Superior temporal gyrus (tissue), 1 donor: ENCODE results near the gene RAD1.
"Not testable (repeated sequence)": the region's sequence is repeated elsewhere in the genome, so short reads cannot be mapped to it uniquely, and the experiment has no call there.

Experiments used
- DNase-seq: peaks from one replicate; pipeline ENCODE4 v3.0.0-alpha.2; 2016; ENCODE audit errors: extremely low spot score

RAD1 gene, protein sequence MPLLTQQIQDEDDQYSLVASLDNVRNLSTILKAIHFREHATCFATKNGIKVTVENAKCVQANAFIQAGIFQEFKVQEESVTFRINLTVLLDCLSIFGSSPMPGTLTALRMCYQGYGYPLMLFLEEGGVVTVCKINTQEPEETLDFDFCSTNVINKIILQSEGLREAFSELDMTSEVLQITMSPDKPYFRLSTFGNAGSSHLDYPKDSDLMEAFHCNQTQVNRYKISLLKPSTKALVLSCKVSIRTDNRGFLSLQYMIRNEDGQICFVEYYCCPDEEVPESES

DNA sequence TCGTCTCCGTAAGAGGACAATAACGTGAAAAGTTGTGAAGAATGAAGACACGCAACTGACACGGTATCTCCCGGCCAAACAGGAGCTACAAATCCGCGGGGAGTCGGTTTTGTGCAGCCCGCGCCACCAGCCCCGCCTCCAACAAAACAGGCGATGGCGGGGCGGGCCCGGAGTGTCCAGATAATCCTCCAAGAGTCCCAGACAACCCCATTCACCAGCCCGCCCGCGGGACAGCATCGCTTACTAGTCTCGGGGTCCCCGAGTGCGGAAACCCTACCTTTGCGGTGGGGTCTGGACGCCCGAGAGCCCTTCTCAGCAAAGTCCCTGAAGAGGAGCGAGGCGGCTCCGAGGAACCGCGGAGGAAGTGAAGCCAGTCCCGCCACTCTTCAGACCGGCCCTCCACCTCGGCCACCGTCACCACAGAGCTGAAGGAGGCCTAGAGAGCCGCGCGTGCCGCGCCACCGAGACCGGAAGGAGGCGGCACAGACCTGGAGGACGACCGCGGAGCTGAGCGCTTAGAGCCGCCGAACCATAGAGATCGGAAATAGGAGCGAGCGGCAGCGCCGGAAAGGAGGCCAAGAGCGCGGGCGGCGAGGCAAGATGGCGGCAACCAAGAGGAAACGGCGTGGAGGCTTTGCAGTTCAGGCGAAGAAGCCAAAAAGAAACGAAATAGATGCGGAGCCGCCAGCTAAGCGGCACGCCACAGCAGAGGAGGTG lies at the start of gene RAD1, which contains the start of gene BRIX1:
RAD1 (minus strand) TSS at position 366 of the 717 bp plus-strand sequence. CDS start 612 bp downstream, outside the sequence.
BRIX1 (plus strand) TSS at position 573 of the 717 bp plus-strand sequence; CDS start at position 601, 28 bp downstream.
- peak; percentile 97 for DNase-seq

DNA sequence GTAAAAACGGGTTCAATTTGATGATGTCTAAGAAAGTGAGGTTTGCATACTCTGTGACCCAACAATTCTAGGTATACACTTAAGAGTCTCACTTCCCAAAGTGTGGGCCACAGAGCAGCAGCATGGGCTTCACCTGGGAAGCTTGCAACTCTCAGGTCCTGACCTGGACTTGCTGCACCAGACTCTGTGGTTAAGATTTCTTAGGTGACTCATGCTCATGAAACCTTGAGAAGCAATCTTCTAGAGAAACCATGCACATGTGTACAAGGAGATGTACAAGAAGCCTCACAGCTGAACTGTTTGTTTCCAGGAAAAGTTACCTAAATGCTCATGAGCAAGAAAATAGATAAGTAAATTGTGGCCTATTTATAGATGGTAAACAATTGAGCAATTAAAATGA lies 44.0 kb upstream of the RAD1 start:
- no peak for DNase-seq

DNA sequence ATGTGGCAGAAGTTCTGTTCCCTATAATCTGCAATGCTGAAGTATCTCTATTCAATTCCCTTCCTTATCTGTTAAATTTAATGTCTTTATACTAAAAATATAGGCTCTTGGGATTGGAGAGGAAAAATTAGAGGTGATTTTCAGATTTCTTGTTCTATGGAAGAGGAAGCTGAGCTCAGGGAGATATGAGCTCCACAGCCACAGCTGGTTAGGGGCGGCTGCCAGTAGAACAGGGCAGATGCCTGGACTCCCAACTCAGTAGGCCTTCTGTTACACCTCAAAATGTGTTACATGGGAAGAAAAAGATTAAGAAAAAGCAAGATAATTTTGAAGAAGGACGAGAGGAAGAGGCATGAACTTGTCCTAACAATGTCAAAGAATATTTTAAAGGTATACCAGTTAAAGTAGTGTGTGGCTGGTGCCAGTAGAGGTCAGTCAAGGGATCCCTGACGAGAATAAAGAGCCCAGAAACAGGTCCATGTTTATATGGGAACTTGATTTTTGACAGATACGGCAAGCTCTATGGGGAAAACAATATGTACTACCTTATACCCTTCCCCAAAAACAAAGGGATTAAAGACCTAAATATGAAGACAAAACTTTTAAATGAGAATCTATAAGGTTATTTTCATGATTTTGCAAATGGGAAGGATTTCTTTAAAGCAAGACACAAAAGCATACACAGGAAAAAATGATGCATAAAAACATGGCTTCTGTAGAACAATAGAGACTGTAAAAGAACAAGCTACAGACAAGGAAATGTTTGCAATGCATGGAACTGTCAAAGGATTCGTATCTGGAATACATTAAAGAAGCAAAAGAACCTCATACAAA lies 42.8 kb upstream of the RAD1 start:
- DNase-seq = no peak

DNA sequence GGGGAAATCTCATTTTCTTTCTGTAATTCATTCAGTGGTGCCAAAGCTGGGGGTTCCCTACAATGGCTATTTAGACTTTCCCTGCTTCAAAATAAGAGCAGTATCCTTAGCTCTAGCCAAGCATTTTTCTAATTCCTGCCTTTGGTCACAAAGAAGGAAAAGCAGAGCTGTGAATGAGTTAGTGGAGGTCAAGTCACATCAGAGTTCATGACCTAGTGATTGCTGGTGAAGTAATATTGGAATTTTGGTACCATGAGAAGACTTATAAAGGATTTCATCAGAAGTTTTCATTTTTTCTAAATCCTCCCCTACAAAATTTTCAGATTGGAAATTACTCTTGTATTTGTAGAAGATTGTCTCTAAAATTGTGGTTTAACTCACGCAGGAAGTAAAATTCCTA lies 42.0 kb upstream of the RAD1 start:
- no peak for DNase-seq

DNA sequence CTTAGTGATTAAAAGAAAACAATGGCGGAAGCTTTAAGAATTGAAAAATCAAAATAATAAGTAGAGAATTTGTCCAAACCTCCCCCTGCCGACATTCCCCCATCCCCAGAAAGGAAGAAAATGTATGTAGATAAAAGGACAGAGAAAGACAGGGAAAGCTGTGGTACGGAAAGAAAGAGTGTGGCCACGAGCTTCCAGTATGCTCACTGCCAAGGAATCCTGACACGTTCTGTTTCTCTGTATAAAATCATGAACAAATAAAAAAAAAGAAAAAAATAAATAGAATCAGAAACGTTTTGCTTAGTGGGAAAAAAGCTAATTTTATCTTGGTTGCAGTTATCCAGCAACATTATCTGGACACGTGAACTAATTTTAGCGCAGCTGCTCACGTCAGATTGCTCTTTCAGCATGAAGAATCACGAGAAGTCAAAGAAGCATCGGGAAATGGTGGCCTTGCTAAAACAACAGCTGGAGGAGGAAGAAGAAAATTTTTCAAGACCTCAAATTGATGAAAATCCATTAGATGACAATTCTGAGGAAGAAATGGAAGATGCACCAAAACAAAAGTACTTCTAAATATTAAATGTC lies 29.2 kb upstream of the RAD1 start:
- no peak for DNase-seq

DNA sequence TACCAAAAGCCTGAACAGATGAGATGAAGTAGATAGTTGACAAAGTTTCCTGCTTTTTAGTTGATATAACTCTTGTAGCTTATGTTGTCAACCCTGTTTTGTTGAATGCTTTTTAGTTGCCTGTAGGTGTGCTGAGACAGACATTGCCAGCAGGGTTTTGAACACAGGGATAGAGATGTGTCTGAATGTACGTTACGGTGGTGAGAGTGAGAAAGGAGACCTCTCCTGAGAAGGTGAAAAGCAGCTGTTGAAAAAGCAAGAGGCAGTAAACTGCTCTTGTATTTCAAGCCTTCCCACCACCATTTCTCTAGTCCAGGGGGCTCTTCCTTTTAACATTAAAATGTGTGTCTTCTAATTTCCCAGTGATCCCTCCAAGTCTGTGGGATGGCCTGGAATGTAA lies 28.7 kb upstream of the RAD1 start:
- no peak for DNase-seq

DNA sequence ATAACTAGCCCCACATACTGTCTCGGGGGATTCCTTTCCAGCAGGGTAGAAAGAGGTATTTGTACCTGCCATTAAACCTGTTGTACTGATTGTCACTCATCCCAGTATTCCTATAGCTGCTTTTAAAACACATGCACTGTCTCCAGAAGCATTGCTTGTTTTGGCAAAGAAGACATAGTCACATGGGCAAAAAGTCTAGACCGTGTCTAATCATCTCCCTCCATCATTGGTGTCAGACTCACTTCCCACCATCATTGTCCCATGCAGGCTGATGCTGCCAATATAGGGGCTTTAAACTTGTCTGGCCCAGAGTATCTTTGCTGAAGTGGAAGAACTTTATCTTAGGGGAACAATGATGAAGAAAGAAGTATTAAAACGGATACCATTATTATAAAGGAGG lies 26.6 kb upstream of the RAD1 start:
- no peak for DNase-seq

DNA sequence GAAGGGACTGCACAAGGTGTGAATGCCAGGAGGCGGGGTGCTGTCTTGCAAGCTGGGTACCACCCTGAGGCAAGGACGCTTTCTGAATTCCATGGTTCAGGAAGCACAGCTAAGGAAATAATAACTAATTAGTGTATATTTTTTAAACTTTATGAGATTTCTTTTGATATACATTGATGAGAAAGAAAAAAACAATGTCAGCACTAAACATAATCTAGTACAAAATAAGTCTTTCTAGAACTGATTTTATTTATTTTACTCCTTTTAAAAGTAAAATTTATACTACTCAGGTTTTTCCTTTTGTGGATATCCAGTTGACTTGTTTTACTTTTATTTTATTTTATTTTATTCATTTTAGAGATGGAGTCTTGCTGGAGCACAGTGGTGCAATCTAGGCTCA lies 17.6 kb upstream of the RAD1 start:
- DNase-seq = no peak

DNA sequence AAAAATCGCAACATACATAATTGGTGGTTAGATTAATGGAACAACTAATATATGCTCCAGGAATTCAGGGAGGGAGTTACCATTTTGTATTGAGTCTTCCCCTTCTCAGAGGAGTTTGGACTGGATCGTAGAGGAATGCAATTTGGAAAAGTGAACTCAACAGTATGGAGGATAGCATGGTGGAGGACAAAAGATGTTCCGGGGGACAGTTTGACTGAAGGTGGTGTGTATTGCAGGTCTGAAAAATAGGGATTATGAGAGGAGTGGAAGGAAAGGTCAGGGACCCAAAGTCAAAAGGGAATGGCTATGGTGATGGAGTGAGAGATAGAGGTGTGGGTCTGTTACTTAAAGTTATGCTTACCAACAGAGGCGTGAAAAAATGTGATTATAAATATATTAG lies 15.6 kb upstream of the RAD1 start:
- no peak for DNase-seq

DNA sequence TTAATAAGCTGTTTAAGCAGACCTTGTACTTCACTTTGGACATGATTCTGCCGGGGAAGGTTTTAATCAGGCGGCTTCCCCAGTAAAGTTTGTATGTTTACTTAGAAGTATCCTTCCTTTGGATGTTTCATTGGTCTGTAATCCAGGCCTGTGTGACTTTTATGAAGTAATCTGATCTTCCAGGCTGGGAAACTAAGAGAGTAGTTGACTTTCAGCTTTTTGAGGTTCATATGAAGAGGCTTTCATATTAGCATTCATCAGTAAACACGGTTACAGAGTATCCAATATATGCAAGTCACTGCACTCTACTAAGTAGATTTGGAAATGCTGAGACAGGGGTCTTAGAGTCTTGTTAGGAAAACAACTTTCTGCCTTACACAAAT lies 15.1 kb upstream of the RAD1 start:
- DNase-seq = no peak

DNA sequence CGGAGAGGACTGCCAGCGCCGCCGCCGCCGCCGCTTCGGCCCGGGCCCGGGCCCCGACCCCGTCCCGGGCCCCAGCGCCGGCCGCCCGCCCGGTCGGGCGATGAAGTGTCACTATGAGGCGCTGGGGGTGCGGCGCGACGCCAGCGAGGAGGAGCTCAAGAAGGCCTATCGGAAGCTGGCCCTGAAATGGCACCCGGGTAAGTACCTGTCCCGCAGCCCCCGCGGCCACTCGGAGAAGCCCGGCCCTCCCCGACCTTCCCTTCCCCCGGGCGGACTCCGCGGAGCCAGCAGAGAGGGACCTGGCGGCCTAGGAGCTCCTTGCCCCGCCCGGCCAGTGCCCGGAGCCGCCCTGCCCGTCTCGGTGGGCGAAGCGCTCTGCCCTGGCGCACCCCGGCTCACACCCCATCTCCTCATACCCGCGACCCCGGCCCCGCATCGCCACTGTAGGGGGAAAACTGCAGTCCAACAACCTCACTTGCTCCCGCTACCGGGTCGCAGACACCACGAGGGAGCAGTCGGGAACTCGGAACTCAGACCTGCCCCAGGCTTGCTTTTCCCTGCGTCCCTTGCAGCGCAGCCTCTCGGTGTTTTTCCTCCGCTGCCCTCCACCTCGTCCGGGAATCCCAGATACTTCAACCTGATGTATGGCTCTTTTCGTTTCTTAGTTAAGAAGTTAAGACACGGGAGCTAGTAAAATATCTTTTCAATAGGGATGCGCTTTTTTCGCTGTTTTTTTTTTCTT lies 14.6 kb upstream of the RAD1 start:
- DNase-seq = peak; percentile 57

DNA sequence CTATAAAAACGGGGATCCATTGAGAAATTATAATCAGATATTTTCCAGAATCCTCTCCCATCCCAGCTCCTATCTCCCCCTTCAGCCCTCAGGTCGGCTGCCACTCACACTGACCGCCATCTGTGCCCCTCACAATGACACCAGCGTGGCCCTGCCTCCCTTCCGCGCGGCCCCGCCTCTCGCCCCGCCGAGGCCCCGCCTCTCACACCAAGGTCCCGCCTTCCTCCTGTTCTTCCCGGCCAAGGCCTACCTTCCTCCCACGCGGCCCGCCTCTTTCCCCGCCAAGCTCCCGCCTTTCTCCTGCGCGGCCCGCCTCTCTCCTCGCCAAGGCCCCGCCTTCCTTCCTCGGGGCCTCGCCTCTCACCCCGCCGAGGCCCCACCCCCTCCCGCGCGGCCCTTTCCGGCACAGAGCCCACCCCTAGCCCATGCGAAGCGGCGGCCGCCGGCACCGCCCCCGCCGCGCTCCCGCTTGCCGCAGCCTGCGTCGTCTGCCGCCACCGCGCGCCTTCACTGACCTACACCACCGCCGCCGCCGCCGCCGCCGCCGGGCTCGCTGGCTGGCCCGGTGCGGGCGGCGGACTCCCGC lies 13.9 kb upstream of the RAD1 start, which contains the start of gene DNAJC21:
DNAJC21 (plus strand) TSS at position 426 of the 586 bp plus-strand sequence. CDS start 261 bp downstream, outside the sequence.
- DNase-seq = peak; percentile 98

DNA sequence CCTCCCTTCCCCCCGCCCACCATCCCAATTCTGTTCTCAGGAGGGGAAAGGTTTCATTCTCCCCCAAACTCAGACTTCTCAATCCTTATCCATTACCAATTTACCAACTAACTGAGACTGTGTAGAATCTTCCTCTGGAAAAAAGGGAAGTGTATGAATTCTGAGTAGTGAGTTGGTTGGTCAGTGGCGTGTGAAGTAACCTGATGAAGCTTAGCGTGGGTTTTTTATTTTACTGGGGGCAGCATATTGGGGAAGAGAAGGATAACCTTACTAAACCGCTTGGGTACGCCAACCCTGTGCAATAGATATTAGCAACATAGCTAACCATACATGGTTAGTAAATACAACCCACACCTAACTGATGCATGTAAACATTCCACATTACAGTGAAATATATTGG lies 13.0 kb upstream of the RAD1 start:
- DNase-seq = no peak

DNA sequence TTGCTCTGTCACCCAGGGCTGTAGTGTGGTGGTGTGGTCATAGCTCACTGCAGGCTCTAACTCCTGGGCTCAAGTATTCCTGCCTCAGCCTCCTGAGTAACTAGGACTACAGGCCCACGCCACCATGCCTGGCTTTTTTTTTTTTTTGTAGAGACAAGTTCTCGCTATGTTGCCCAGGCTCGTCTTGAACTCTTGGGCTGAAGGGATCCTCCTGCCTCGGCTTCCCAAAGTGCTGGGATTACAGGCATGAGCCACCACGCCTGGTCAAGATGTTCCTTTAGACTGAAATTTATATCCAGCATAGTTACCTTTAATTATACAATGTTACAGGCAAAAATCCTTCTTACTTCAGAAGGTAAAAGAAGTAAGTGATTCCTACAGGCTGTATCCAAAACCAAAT lies 12.5 kb upstream of the RAD1 start:
- DNase-seq = no peak

DNA sequence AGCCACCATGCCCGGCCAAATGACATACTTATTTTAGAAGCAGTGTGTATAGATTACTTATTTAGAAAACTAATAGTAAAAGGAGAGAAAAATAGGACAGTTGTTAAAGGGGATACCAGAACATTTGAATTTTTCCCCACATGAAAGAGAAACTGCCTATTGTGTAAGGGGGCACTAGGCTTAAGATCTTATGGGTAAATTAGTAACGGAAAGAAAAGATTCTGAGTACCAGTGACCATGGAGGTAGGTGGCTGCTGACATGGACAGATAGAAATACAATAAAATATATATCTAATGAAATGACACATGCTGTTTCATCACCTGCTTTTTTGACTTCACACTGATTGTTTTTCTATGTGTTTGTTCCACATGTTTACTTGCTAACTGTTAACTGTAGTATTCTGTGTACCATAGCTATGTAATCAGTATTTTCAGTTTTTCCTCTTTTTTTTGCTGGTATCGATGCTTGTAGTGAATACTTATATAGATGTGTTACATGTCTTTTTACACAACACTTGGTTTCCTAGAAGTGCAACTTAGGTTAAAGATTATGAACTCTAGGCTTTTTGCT lies 11.1 kb upstream of the RAD1 start:
- DNase-seq = no peak

DNA sequence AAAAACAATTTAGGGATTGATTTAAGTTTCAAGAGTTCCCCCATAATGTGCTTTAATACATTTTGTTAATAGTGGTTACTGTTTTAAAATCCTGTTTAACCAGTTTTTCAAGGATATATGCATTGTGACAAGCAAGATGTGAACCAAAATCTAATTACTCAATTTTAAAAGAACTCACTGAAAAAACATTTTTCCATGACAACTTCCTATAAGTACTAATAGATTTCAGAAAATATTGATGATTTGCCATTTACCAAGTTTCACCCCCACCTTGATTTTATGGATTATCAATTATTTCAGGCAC lies 9.1 kb upstream of the RAD1 start:
- no peak for DNase-seq

DNA sequence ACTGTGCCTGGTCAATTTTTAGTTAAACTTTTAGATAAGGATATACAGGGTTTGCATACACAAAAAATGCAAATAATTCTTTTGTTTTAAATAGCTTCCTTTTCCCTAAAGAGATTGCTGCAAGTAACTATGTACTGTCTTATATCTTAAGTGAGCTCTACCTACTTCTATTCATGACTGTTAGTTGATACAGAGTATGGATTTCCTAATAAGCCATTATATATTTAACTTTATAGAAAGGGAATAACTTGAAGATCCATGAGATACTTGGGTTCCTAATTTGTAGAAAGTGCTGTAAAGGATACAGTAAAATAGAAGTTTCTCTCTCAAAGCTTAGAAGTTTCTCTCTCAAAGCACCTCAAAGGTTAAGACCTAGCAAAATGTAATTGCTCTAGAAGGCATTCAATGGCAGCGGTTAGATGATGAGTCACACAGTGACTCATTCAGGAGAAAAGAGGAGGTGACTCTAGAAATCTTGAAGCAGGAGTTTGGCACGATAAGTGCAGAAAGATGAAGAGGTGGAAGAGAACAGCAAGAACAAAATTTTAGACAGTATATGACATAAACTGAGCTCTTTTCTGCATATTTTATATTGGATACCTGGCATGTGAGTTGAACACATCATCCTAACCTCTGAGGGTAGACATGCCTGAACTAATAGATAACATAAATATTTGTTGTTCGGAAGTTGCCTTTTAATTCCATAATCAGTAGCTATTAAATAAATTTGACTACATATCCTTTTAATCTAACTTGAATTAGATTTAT lies 8.6 kb upstream of the RAD1 start:
- DNase-seq = peak; percentile 38

DNA sequence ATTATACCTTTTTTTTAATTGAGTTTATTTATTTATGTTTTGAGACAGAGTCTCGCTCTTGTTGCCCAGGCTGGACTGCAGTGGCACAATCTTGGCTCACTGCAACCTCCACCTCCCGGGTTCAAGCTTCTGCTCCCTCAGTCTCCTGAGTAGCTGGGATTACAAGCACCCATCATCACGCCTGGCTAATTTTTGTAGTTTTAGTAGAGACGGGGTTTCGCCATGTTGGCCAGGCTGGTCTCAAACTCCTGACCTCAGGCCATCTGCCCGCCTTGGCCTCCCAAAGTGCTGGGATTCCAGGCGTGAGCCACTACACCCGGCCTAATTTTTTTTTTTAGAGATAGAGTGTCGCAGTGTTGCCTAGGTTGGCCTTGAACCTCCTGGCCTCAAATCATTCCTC lies 8.0 kb upstream of the RAD1 start:
- DNase-seq = not testable (repeated sequence)

DNA sequence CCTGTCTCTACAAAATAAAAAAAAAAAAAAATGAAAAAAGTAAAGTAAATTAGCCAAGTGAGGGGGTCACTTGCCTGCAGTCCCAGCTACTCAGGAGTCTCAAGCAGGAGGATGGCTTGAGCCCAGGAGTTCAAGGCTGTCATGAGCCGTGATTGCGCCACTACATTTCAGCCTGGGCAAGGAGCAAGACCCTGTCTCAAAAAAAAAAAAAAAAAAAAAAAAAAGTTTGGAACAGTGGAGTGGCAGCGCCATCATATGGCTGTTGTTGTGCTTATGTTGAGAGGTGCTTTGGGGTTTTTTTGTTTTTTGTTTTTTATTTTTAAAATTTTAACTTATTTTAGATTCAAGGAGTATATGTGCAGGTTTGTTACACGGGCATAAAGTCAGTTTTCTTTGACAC lies 3.8 kb upstream of the RAD1 start:
- no peak for DNase-seq

DNA sequence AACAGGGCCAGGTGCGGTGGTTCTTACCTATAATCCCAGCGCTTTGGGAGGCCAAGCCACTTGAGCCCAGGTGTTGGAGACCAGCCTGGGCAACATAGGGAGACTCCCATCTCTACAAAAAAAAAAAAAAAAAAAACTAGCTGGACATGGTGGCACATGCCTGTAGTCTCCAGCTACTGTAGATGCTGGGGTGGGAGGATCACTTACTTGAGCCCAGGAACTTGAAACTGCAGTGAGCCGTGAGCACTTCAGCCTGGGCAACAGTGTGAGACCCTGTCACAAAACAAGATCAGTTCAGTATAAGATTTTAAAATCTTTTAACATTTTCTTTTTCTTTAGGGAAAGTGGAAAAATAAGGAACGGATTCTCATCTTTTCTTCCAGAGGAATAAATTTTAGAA lies 2.7 kb upstream of the RAD1 start:
- no peak for DNase-seq
